K562 treated with DMSO at 1 percent for 12 hours (cell line): ENCODE measurements around the gene PCDHGA6. TPM values are rescaled to one million over a fixed set of nuclear protein-coding genes. Genes with fewer than 3 reads are reported as not detected.

Experiments
- total RNA-seq: library from RNA; unstranded; fragments of 300-600 nt; gene quantifications from 2 replicates; pipeline ENCODE4 v1.2.3, GENCODE V29; 2022; ENCODE audit not compliant: insufficient read depth

PCDHGA6 gene
- total RNA-seq, 1 experiment from 2014 or later, result 0.52 TPM

GRCh38 chr5:141407790-141408505, 34.3 kb downstream of the PCDHGA6 start, which contains the start of gene PCDHGB6:
Gene PCDHGB6 (plus strand): TSS chr5:141408021. CDS start chr5:141408203, 182 bp downstream.

GRCh38 chr5:141412854-141413539, 39.3 kb downstream of the PCDHGA6 start, which contains the start of gene PCDHGA10:
Gene PCDHGA10 (plus strand): TSS chr5:141412987. CDS start chr5:141413176, 189 bp downstream.

GRCh38 chr5:141417494-141418172, 43.9 kb downstream of the PCDHGA6 start, which contains the start of gene PCDHGB7:
Gene PCDHGB7 (plus strand): TSS chr5:141417677. CDS start chr5:141417860, 183 bp downstream.

GRCh38 chr5:141420855-141421488, 47.3 kb downstream of the PCDHGA6 start, which contains the start of gene PCDHGA11:
Gene PCDHGA11 (plus strand): TSS chr5:141421051. CDS start chr5:141421228, 177 bp downstream.

Other genes with a start within 250 kb of the PCDHGA6 start
- gene PCDHB5, start 238.7 kb upstream of the PCDHGA6 start, total RNA-seq, result 0.25 TPM in 1 of 2 replicates, not detected in the other
- gene PCDHB6, start 223.8 kb upstream of the PCDHGA6 start, total RNA-seq, result not detected in 2 replicates
- not detected in 2 replicates for gene PCDHB7, start 201.2 kb upstream of the PCDHGA6 start, total RNA-seq
- not detected in 2 replicates for gene PCDHB8, start 196.1 kb upstream of the PCDHGA6 start, total RNA-seq
- 0.15 TPM in 1 of 2 replicates, not detected in the other for gene PCDHB16, start 191.5 kb upstream of the PCDHGA6 start, total RNA-seq
- not detected in 2 replicates for gene PCDHB9, start 186.7 kb upstream of the PCDHGA6 start, total RNA-seq
- gene PCDHB10, start 181.5 kb upstream of the PCDHGA6 start, total RNA-seq, result not detected in 2 replicates
- gene PCDHB11, start 174.3 kb upstream of the PCDHGA6 start, total RNA-seq, result not detected in 2 replicates
- gene PCDHB12, start 165.2 kb upstream of the PCDHGA6 start, total RNA-seq, result not detected in 2 replicates
- gene PCDHB13, start 160.0 kb upstream of the PCDHGA6 start, total RNA-seq, result 0.26 TPM in 1 of 2 replicates, not detected in the other
- gene PCDHB14, start 150.5 kb upstream of the PCDHGA6 start, total RNA-seq, result not detected in 2 replicates
- gene PCDHB15, start 128.5 kb upstream of the PCDHGA6 start, total RNA-seq, result 0.33 TPM in 1 of 2 replicates, not detected in the other
- not detected in 2 replicates for gene SLC25A2, start 69.8 kb upstream of the PCDHGA6 start, total RNA-seq
- gene TAF7, start 53.1 kb upstream of the PCDHGA6 start, total RNA-seq, result 75.1 and 124 TPM in 2 replicates
- 0.19 TPM in 1 of 2 replicates, not detected in the other for gene PCDHGA1, start 43.4 kb upstream of the PCDHGA6 start, total RNA-seq
- gene PCDHGA2, start 35.1 kb upstream of the PCDHGA6 start, total RNA-seq, result 0.79 TPM in 1 of 2 replicates, not detected in the other
- gene PCDHGA3, start 30.1 kb upstream of the PCDHGA6 start, total RNA-seq, result 0.30 and 1.1 TPM in 2 replicates
- gene PCDHGB1, start 23.8 kb upstream of the PCDHGA6 start, total RNA-seq, result 0.28 TPM in 1 of 2 replicates, not detected in the other
- 1.7 TPM in 1 of 2 replicates, not detected in the other for gene PCDHGA4, start 18.9 kb upstream of the PCDHGA6 start, total RNA-seq
- 0.52 TPM in 1 of 2 replicates, not detected in the other for gene PCDHGB2, start 13.9 kb upstream of the PCDHGA6 start, total RNA-seq
- gene PCDHGA5, start 9.7 kb upstream of the PCDHGA6 start, total RNA-seq, result 0.33 TPM in 1 of 2 replicates, not detected in the other
- gene PCDHGB3, start 3.6 kb upstream of the PCDHGA6 start, total RNA-seq, result 1.2 TPM in 1 of 2 replicates, not detected in the other
- gene PCDHGA7, start 8.9 kb downstream of the PCDHGA6 start, total RNA-seq, result 0.23 TPM in 1 of 2 replicates, not detected in the other
- 0.23 TPM in 1 of 2 replicates, not detected in the other for gene PCDHGB4, start 13.8 kb downstream of the PCDHGA6 start, total RNA-seq
- 0.36 and 0.68 TPM in 2 replicates for gene PCDHGA8, start 18.7 kb downstream of the PCDHGA6 start, total RNA-seq
- gene PCDHGB5, start 24.1 kb downstream of the PCDHGA6 start, total RNA-seq, result 0.50 and 0.74 TPM in 2 replicates
- 0.39 TPM in 1 of 2 replicates, not detected in the other for gene PCDHGA9, start 28.9 kb downstream of the PCDHGA6 start, total RNA-seq
- gene PCDHGB6, start 34.1 kb downstream of the PCDHGA6 start, total RNA-seq, result not detected in 2 replicates
- gene PCDHGA10, start 39.1 kb downstream of the PCDHGA6 start, total RNA-seq, result 0.19 TPM in 1 of 2 replicates, not detected in the other
- not detected in 2 replicates for gene PCDHGB7, start 43.8 kb downstream of the PCDHGA6 start, total RNA-seq
- gene PCDHGA11, start 47.2 kb downstream of the PCDHGA6 start, total RNA-seq, result not detected in 2 replicates
- gene PCDHGA12, start 56.6 kb downstream of the PCDHGA6 start, total RNA-seq, result not detected in 2 replicates
- not detected in 2 replicates for gene PCDHGC3, start 102.1 kb downstream of the PCDHGA6 start, total RNA-seq
- gene PCDHGC4, start 111.1 kb downstream of the PCDHGA6 start, total RNA-seq, result not detected in 2 replicates
- not detected in 2 replicates for gene PCDHGC5, start 115.2 kb downstream of the PCDHGA6 start, total RNA-seq
- 99.4 and 179 TPM in 2 replicates for gene DIAPH1, start 245.1 kb downstream of the PCDHGA6 start, total RNA-seq